ENCODE data around the gene ARF3.
A peak's percentile ranks its signal among the peaks of the same experiment; 100 is the strongest.

ARF3 gene

DNA sequence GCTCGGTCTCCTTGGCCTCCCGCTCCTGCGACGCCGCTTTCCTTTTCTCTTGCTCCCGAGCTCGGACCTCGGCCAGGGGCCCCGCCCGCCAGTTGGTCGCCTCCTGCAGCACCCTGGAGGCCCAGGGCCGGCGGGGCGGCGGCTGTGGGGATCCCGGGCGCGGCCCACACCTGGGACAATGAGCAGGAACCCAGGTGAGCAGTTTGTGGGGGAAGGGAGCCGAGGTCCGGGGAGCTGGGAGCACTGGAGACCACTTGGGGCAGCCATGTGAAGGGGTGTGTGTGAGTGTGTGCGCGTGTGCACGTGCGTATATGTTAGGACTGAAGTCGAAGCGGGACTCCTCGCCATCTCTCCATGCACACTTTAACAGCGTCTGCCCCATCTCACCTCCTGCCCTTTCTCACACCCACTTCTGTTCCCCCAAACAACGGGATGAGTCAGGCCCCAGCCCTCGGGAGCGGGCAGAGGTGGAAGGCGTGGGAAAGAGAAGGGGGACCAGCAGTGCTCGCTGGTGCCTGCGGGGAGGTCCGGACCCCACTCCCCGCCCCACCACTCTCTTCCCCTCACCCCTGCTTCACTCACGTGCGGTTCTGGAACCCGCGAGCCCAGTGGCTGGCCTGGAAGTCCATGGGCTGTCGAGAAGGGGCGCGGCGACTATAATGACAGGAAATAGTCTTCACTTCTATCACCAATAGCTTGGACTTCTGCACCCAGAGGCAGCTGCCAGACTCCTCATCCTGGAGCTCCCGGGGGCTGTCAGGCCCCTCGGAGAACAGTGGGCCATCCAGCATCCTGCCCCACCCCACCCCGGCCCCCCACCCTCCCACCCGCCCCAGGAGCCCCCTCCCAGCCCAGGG lies 41.4 kb upstream of the ARF3 start:
- Histone ChIP-seq H3K4me3 (ENCODE audit: low read length) (peak overlapping the region; percentile 89), H2AFZ (ENCODE audit: low read depth, low read length) (peak overlapping the region; percentile 47; the same call in 1 of the 2 replicates), H3K36me3 (replicated peaks; ENCODE audit: low read depth, low read length) (no peaks in the 10 kb centered on the region), H3K9me3 (ENCODE audit: insufficient read depth, low read length) (no peaks in the 10 kb centered on the region), H3K27ac (ENCODE audit: low read length) (peak overlapping the region; percentile 7), H3K9ac (ENCODE audit: low read length) (peak overlapping the region; percentile 66), H3K4me2 (ENCODE audit: low read length) (peak overlapping the region; percentile 88), H3K4me1 (ENCODE audit: low read length) (peaks cover 25% of the 10 kb centered on the region), H3K27me3 (ENCODE audit: low read depth, low read length) (no peaks in the 10 kb centered on the region), H4K20me1 (ENCODE audit: insufficient read depth, low read length) (peaks cover 5% of the 10 kb centered on the region; the same call in 1 of the 2 replicates), H3K79me2 (ENCODE audit: low read length) (peaks cover 25% of the 10 kb centered on the region)
- TF ChIP-seq EZH2phosphoT487 (IDR thresholded peaks at IDR 0.05; ENCODE audit: low read depth), result no peak
- TF ChIP-seq, protein P1, sequence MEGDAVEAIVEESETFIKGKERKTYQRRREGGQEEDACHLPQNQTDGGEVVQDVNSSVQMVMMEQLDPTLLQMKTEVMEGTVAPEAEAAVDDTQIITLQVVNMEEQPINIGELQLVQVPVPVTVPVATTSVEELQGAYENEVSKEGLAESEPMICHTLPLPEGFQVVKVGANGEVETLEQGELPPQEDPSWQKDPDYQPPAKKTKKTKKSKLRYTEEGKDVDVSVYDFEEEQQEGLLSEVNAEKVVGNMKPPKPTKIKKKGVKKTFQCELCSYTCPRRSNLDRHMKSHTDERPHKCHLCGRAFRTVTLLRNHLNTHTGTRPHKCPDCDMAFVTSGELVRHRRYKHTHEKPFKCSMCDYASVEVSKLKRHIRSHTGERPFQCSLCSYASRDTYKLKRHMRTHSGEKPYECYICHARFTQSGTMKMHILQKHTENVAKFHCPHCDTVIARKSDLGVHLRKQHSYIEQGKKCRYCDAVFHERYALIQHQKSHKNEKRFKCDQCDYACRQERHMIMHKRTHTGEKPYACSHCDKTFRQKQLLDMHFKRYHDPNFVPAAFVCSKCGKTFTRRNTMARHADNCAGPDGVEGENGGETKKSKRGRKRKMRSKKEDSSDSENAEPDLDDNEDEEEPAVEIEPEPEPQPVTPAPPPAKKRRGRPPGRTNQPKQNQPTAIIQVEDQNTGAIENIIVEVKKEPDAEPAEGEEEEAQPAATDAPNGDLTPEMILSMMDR (IDR thresholded peaks at IDR 0.05; ENCODE audit: low read depth, low read length), result no peak

GRCh38 chr12:48997719-48998496 lies 40.6 kb upstream of the ARF3 start:
- no peaks in the 10 kb centered on the region for H3K27me3 ChIP-seq (ENCODE audit: low read depth, low read length)
- H3K79me2 ChIP-seq (ENCODE audit: low read length), result peaks cover 25% of the 10 kb centered on the region
- H3K9me3 ChIP-seq (ENCODE audit: insufficient read depth, low read length), result no peaks in the 10 kb centered on the region
- no peaks in the 10 kb centered on the region for H3K36me3 ChIP-seq (replicated peaks; ENCODE audit: low read depth, low read length)
- peak overlapping the region; percentile 66 for H3K9ac ChIP-seq (ENCODE audit: low read length)
- peaks cover 5% of the 10 kb centered on the region; the same call in 1 of the 2 replicates for H4K20me1 ChIP-seq (ENCODE audit: insufficient read depth, low read length)
- peak overlapping the region; percentile 47; the same call in 1 of the 2 replicates for H2AFZ ChIP-seq (ENCODE audit: low read depth, low read length)
- peak overlapping the region; percentile 89 for H3K4me3 ChIP-seq (ENCODE audit: low read length)
- peak overlapping the region; percentile 38 for H3K27ac ChIP-seq (ENCODE audit: low read length)
- TF ChIP-seq, protein P1 (IDR thresholded peaks at IDR 0.05; ENCODE audit: low read depth, low read length), result no peak
- TF ChIP-seq EZH2phosphoT487 (IDR thresholded peaks at IDR 0.05; ENCODE audit: low read depth), result no peak
- peak overlapping the region; percentile 88 for H3K4me2 ChIP-seq (ENCODE audit: low read length)
- H3K4me1 ChIP-seq (ENCODE audit: low read length), result peaks cover 25% of the 10 kb centered on the region

DNA sequence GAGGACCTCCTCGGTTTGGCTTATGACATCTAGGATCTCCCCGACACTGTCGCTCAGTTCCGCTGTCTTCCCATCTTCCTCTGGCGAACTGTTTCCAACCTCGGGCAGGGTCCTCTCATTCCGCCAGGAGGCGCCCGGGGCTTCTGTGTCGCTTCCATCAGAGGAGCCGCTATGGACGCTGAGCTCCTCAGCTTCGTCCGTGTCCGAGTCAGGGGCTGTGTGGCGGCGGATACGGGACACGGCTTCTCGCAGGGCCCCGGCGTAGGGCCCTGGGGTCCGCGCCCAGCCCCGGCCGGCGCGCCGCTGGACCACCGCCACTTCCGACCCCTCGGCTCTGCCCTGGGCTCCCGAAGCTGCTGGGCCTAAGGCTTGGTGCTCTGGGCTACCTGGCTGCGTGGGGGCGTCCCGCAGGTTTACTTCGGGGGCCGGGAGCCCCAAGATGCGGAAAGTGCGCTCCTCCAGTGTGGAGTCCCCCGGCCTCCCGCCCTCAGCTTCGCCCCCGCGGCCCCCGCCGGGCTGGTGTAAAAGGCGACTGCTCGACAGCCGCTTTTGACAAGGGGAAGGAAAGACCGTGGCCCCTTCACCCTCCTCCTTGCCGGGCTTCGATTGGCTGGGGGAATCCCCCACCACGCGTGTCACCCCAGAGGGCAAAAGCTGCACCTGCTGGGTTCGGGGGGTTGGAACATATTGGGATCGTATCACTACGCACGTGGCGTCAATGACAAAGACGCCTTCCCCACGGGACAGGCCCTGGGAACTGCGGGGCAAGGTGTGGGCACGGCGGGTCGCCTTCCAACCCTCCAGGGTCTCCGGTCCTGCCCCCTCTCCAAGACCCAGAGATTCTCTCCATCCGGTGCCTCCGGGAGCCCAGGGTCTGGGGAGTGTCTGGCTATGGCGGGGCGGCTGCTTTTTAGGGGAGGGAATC lies 39.8 kb upstream of the ARF3 start:
- peak overlapping the region; percentile 66 for H3K9ac ChIP-seq (ENCODE audit: low read length)
- peak overlapping the region; percentile 89 for H3K4me3 ChIP-seq (ENCODE audit: low read length)
- peak overlapping the region; percentile 88 for H3K4me2 ChIP-seq (ENCODE audit: low read length)
- H3K27ac ChIP-seq (ENCODE audit: low read length), result peak overlapping the region; percentile 38; the same call in 1 of the 2 replicates
- peaks cover 5% of the 10 kb centered on the region; the same call in 1 of the 2 replicates for H4K20me1 ChIP-seq (ENCODE audit: insufficient read depth, low read length)
- H3K4me1 ChIP-seq (ENCODE audit: low read length), result peaks cover 25% of the 10 kb centered on the region
- no peaks in the 10 kb centered on the region for H3K27me3 ChIP-seq (ENCODE audit: low read depth, low read length)
- peaks cover 25% of the 10 kb centered on the region for H3K79me2 ChIP-seq (ENCODE audit: low read length)
- H3K36me3 ChIP-seq (replicated peaks; ENCODE audit: low read depth, low read length), result no peaks in the 10 kb centered on the region
- H3K9me3 ChIP-seq (ENCODE audit: insufficient read depth, low read length), result no peaks in the 10 kb centered on the region
- H2AFZ ChIP-seq (ENCODE audit: low read depth, low read length), result peak overlapping the region; percentile 47; the same call in 1 of the 2 replicates
- TF ChIP-seq, protein P1 (IDR thresholded peaks at IDR 0.05; ENCODE audit: low read depth, low read length), result peak; percentile 70
- TF ChIP-seq EZH2phosphoT487 (IDR thresholded peaks at IDR 0.05; ENCODE audit: low read depth), result no peak

All from OCI-LY3 (cell line).